H9 (cell line): ENCODE results near the gene ADGRG1. TPM values are rescaled to one million over a fixed set of nuclear protein-coding genes. Genes with fewer than 3 reads are reported as not detected.

ENCODE experiments used
- DNase-seq: peaks from one replicate; pipeline ENCODE4 v3.0.0-alpha.2; 2017
- H2AFZ ChIP-seq: one replicate; pipeline ENCODE4 v1.6.1; 2013; ENCODE audit warnings: mild to moderate bottlenecking, low read length, control low read depth, moderate library complexity
- H2AK5ac ChIP-seq: 2 replicates; pipeline ENCODE4 v1.6.1; 2013; ENCODE audit warnings: low read length, control low read depth, mixed read lengths; ENCODE audit not compliant: insufficient read length
- H2BK120ac ChIP-seq: one replicate; pipeline ENCODE4 v1.6.1; 2013; ENCODE audit warnings: low read depth, mild to moderate bottlenecking, low read length, control low read depth, inconsistent platforms; ENCODE audit not compliant: poor library complexity, severe bottlenecking
- H2BK12ac ChIP-seq: 2 replicates; pipeline ENCODE4 v1.6.1; 2013; ENCODE audit warnings: low read length, control low read depth, mixed read lengths, low read depth; ENCODE audit not compliant: insufficient read length
- H2BK15ac ChIP-seq: 2 replicates; pipeline ENCODE4 v1.6.1; 2013; ENCODE audit warnings: low read depth, low read length, control low read depth
- H2BK20ac ChIP-seq: one replicate; pipeline ENCODE4 v1.6.1; 2013; ENCODE audit warnings: low read depth, mild to moderate bottlenecking, low read length, control low read depth, inconsistent platforms; ENCODE audit not compliant: poor library complexity, severe bottlenecking
- H2BK5ac ChIP-seq: 2 replicates; pipeline ENCODE4 v1.6.1; 2013; ENCODE audit warnings: low read length, control low read depth, mixed read lengths; ENCODE audit not compliant: insufficient read length
- H3K14ac ChIP-seq: 2 replicates; pipeline ENCODE4 v1.6.1; 2013; ENCODE audit warnings: low read length, control low read depth; ENCODE audit not compliant: insufficient read depth
- H3K18ac ChIP-seq: 2 replicates; pipeline ENCODE4 v1.6.1; 2013; ENCODE audit warnings: low read depth, mild to moderate bottlenecking, mixed read lengths, low read length, control low read depth; ENCODE audit not compliant: insufficient read length
- H3K23ac ChIP-seq: 2 replicates; pipeline ENCODE4 v1.6.1; 2013; ENCODE audit warnings: low read length, control low read depth, mixed read lengths, low read depth; ENCODE audit not compliant: insufficient read length
- H3K23me2 ChIP-seq: 2 replicates; pipeline ENCODE4 v1.6.1; 2013; ENCODE audit warnings: low read depth, mild to moderate bottlenecking, mixed read lengths, low read length, control low read depth; ENCODE audit not compliant: insufficient read length, poor library complexity, severe bottlenecking
- H3K27ac ChIP-seq: 2 replicates; pipeline ENCODE4 v1.5.1; 2013; ENCODE audit warnings: low read length, control low read depth, mixed read lengths, low read depth; ENCODE audit not compliant: insufficient read length
- H3K27me3 ChIP-seq: 2 replicates; pipeline ENCODE4 v1.6.1; 2013; ENCODE audit warnings: low read length, control low read depth, inconsistent platforms; ENCODE audit not compliant: insufficient read depth
- H3K4ac ChIP-seq: 2 replicates; pipeline ENCODE4 v1.6.1; 2013; ENCODE audit warnings: low read depth, mild to moderate bottlenecking, control low read depth, inconsistent platforms, low read length, moderate library complexity
- H3K4me1 ChIP-seq: 2 replicates; pipeline ENCODE4 v1.6.1; 2013; ENCODE audit warnings: low read length, control low read depth, inconsistent platforms; ENCODE audit not compliant: insufficient read depth
- H3K4me2 ChIP-seq: 2 replicates; pipeline ENCODE4 v1.6.1; 2013; ENCODE audit warnings: low read length, control low read depth, mixed read lengths; ENCODE audit not compliant: insufficient read length, insufficient read depth
- H3K56ac ChIP-seq: 2 replicates; pipeline ENCODE4 v1.6.1; 2013; ENCODE audit warnings: low read depth, mild to moderate bottlenecking, mixed read lengths, low read length, control low read depth; ENCODE audit not compliant: insufficient read length
- H3K79me1 ChIP-seq: 2 replicates; pipeline ENCODE4 v1.6.1; 2013; ENCODE audit warnings: low read depth, mild to moderate bottlenecking, moderate library complexity, low read length, control low read depth, inconsistent platforms; ENCODE audit not compliant: insufficient read depth, poor library complexity, severe bottlenecking
- H3K79me2 ChIP-seq: 2 replicates; pipeline ENCODE4 v1.6.1; 2013; ENCODE audit warnings: low read length, control low read depth, inconsistent platforms; ENCODE audit not compliant: insufficient read depth
- H3K9ac ChIP-seq: 2 replicates; pipeline ENCODE4 v1.6.1; 2013; ENCODE audit warnings: low read length, control low read depth, mixed read lengths; ENCODE audit not compliant: insufficient read length; ENCODE audit errors: extremely low read depth
- H3K9me3 ChIP-seq: one replicate; pipeline ENCODE4 v1.6.1; 2013; ENCODE audit warnings: low read depth, low read length, inconsistent platforms; ENCODE audit not compliant: control insufficient read depth
- H3T11ph ChIP-seq: one replicate; pipeline ENCODE4 v1.6.1; 2013; ENCODE audit warnings: mild to moderate bottlenecking, low read length, control low read depth, inconsistent platforms
- H4K20me1 ChIP-seq: one replicate; pipeline ENCODE4 v1.6.1; 2013; ENCODE audit not compliant: control insufficient read depth, insufficient read length, insufficient read depth
- H4K5ac ChIP-seq: 2 replicates; pipeline ENCODE4 v1.6.1; 2013; ENCODE audit warnings: low read depth, mild to moderate bottlenecking, mixed read lengths, low read length, control low read depth; ENCODE audit not compliant: insufficient read length
- H4K8ac ChIP-seq: replicated peaks from 2 replicates; pipeline ENCODE4 v1.6.1; 2013; ENCODE audit warnings: low read length, control low read depth, mixed read lengths, low read depth; ENCODE audit not compliant: insufficient read length
- H4K91ac ChIP-seq: 2 replicates; pipeline ENCODE4 v1.6.1; 2013; ENCODE audit warnings: low read depth, mild to moderate bottlenecking, moderate library complexity, mixed read lengths, low read length, control low read depth; ENCODE audit not compliant: insufficient read length
- H3K27ac Mint-ChIP-seq, 3 experiments: 2 replicates in 2 of 3; 3 replicates in 1 of 3; pipeline ENCODE4 v1.8.0; 2020 to 2021; ENCODE audit warnings: mixed read lengths in 3 of 3, mild to moderate bottlenecking in 1 of 3, moderate library complexity in 1 of 3
- H3K27me3 Mint-ChIP-seq: 2 replicates; pipeline ENCODE4 v1.8.0; 2021; ENCODE audit warnings: low read depth, mild to moderate bottlenecking, moderate library complexity, mixed read lengths
- H3K36me3 Mint-ChIP-seq, 3 experiments: 2 replicates in 2 of 3; 3 replicates in 1 of 3; pipeline ENCODE4 v1.8.0; 2020 to 2021; ENCODE audit warnings: low read depth in 3 of 3, mixed read lengths in 3 of 3; ENCODE audit not compliant: insufficient read depth in 1 of 3
- H3K4me1 Mint-ChIP-seq, 2 experiments: 2 replicates each; pipeline ENCODE4 v1.8.0; 2020; ENCODE audit warnings: mixed read lengths in 2 of 2
- H3K4me3 Mint-ChIP-seq, 2 experiments: 2 replicates in 1 of 2; 3 replicates in 1 of 2; pipeline ENCODE4 v1.8.0; 2020 to 2021; ENCODE audit warnings: mild to moderate bottlenecking in 2 of 2, mixed read lengths in 2 of 2, moderate library complexity in 1 of 2
- H3K9me3 Mint-ChIP-seq, 2 experiments: 2 replicates in 1 of 2; 3 replicates in 1 of 2; pipeline ENCODE4 v1.8.0; 2020; ENCODE audit warnings: mild to moderate bottlenecking in 2 of 2, mixed read lengths in 2 of 2, moderate library complexity in 1 of 2
- WGBS: extraction: QIAGEN DNeasy Blood & Tissue Kit; methylation state at CpG from one replicate; pipeline ENCODE4 v1.1.7; 2013; ENCODE audit warnings: missing lambda C conversion rate, low lambda C conversion rate, mixed read lengths; ENCODE audit not compliant: insufficient read length; ENCODE audit errors: extremely low coverage; 5-methylcytosine and 5-hydroxymethylcytosine counted together
- total RNA-seq: library from RNA; stranded (reverse); gene quantifications from 2 replicates; pipeline ENCODE4 v1.2.1, GENCODE V29; 2021
- TF ChIP-seq, protein P1 (sequence below): fragments of 200-600 bp; sonication (generic); conservative IDR thresholded peaks from 3 replicates; pipeline ENCODE4 v1.8.0; 2021; ENCODE audit warnings: antibody characterized with exemption, mild to moderate bottlenecking

The ADGRG1 gene
- total RNA-seq, 1 experiment from 2014 or later, result 1.1 TPM

- Histone ChIP-seq H3K79me1 (no peaks in the 10 kb centered on the region), H3K79me2 (no peaks in the 10 kb centered on the region), H4K8ac (no peak overlapping the region), H3K18ac (no peak overlapping the region), H3K9me3 (no peaks in the 10 kb centered on the region), H4K20me1 (no peaks in the 10 kb centered on the region), H3K27me3 (no peaks in the 10 kb centered on the region), H3K4ac (no peak overlapping the region), H3K4me2 (no peak overlapping the region), H2BK20ac (no peak overlapping the region), H3K27ac (no peak overlapping the region), H3K56ac (no peak overlapping the region), H2BK15ac (no peak overlapping the region), H3K14ac (no peak overlapping the region), H2BK5ac (no peak overlapping the region), H3K23me2 (no peaks in the 10 kb centered on the region), H2AK5ac (no peak overlapping the region), H4K5ac (no peak overlapping the region), H2AFZ (no peak overlapping the region), H2BK120ac (no peak overlapping the region), H4K91ac (no peak overlapping the region), H3K23ac (no peak overlapping the region), H2BK12ac (no peak overlapping the region), H3K4me1 (no peaks in the 10 kb centered on the region), H3K9ac (no peak overlapping the region), H3T11ph (no peak overlapping the region)
- no peak for DNase-seq
- TF ChIP-seq, protein P1, sequence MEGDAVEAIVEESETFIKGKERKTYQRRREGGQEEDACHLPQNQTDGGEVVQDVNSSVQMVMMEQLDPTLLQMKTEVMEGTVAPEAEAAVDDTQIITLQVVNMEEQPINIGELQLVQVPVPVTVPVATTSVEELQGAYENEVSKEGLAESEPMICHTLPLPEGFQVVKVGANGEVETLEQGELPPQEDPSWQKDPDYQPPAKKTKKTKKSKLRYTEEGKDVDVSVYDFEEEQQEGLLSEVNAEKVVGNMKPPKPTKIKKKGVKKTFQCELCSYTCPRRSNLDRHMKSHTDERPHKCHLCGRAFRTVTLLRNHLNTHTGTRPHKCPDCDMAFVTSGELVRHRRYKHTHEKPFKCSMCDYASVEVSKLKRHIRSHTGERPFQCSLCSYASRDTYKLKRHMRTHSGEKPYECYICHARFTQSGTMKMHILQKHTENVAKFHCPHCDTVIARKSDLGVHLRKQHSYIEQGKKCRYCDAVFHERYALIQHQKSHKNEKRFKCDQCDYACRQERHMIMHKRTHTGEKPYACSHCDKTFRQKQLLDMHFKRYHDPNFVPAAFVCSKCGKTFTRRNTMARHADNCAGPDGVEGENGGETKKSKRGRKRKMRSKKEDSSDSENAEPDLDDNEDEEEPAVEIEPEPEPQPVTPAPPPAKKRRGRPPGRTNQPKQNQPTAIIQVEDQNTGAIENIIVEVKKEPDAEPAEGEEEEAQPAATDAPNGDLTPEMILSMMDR, result no peak
- no peaks in the 10 kb centered on the region; a peak in 1 of 4 replicates for H3K4me1 Mint-ChIP-seq
- no CpG with 5 or more reads among the region's 3 CpGs for WGBS
- peaks cover 32% of the 10 kb centered on the region for H3K27me3 Mint-ChIP-seq
- H3K27ac Mint-ChIP-seq, result no peak overlapping the region
- no peaks in the 10 kb centered on the region; a peak in 1 of 7 replicates for H3K36me3 Mint-ChIP-seq
- H3K9me3 Mint-ChIP-seq, result peaks cover 0 to 16% of the 10 kb centered on the region in 2 experiments; a peak in 2 of 5 replicates
- no peak overlapping the region for H3K4me3 Mint-ChIP-seq
Measured at GRCh38 chr16:57709663-57710062, 81.2 kb downstream of the ADGRG1 start.
